HCT116 (cell line): ENCODE data around the gene SLC15A3. TPM values are rescaled to one million over a fixed set of nuclear protein-coding genes. Genes with fewer than 3 reads are reported as not detected.

Source experiments
- ATAC-seq: fragments of 200-7000 bp; cut with Tn5 transposase; 2 replicates; pipeline ENCODE4 v1.9.1; 2020; ENCODE audit warnings: mild to moderate bottlenecking, moderate library complexity
- BruUV-seq: library from RNA; stranded (reverse); fragments of 400-500 nt; replicated peaks from 2 replicates; lab custom pipeline; 2021; lab: Mats Ljungman, UMichigan
- CTCF ChIA-PET: fragments of 300-600 bp; sonication (Branson Sonifier 250); formaldehyde crosslinking; loops from one replicate; lab custom pipeline; 2021; ENCODE audit warnings: antibody characterized with exemption; lab: Charles Lee
- POLR2A ChIA-PET: fragments of 300-600, 350-600 bp; sonication (Branson Sonifier 250); formaldehyde crosslinking; loops from one replicate; lab custom pipeline; 2021; ENCODE audit warnings: antibody characterized with exemption; lab: Charles Lee
- RAD21 ChIA-PET, 2 experiments: fragments of 300-600 bp; sonication (Branson Sonifier 250); formaldehyde crosslinking; loops; one replicate each; lab custom pipeline; 2023; ENCODE audit warnings: low total read pairs in 2 of 2; ENCODE audit not compliant: uncharacterized antibody in 2 of 2, unreplicated experiment in 2 of 2, low non-redundant PET in 1 of 2; lab: Charles Lee
- DNase-seq: peaks from one replicate; pipeline ENCODE4 v3.0.0-alpha.2; 2010; ENCODE audit warnings: low read depth, low spot score
- H2AFZ ChIP-seq: fragments of 200-600 bp; shearing (Covaris generic), sonication (generic); 2 replicates; pipeline ENCODE4 v1.6.1; 2017; ENCODE audit warnings: low read depth, mixed run types, mixed read lengths, antibody characterized with exemption, low read length; ENCODE audit not compliant: poor library complexity, severe bottlenecking
- H3K27ac ChIP-seq: 2 replicates; pipeline ENCODE4 v1.5.1; 2012; ENCODE audit warnings: low read depth, low read length
- H3K27me3 ChIP-seq: fragments of 200-600 bp; sonication (generic); 2 replicates; pipeline ENCODE4 v1.6.1; 2016; ENCODE audit warnings: mixed run types, low read length, mixed read lengths; ENCODE audit not compliant: insufficient read depth
- H3K36me3 ChIP-seq, 2 experiments: fragments of 200-500 bp in 1 of 2; fragments of 200-600 bp in 1 of 2; sonication (Bioruptor generic) in 1 of 2; sonication (generic) in 1 of 2; 2 replicates each; pipeline versions ENCODE4 v1.5.1 to v1.6.1; 2014 to 2016; ENCODE audit warnings: low read length in 2 of 2, inconsistent platforms in 1 of 2, mixed read lengths in 1 of 2, mixed run types in 1 of 2; ENCODE audit not compliant: insufficient read depth in 2 of 2, control insufficient read depth in 1 of 2
- H3K4me1 ChIP-seq, 2 experiments: fragments of 200-600 bp in 1 of 2; sonication (generic) in 1 of 2; 2 replicates each; pipeline versions ENCODE4 v1.5.1 to v1.6.1; 2012 to 2017; ENCODE audit warnings: low read length in 2 of 2, inconsistent platforms in 1 of 2, mild to moderate bottlenecking in 1 of 2, mixed read lengths in 1 of 2, mixed run types in 1 of 2, moderate library complexity in 1 of 2; ENCODE audit not compliant: insufficient read depth in 2 of 2, control insufficient read depth in 1 of 2
- H3K4me2 ChIP-seq: fragments of 200-600 bp; sonication (generic); 2 replicates; pipeline ENCODE4 v1.6.1; 2017; ENCODE audit warnings: mixed run types, low read length, mixed read lengths
- H3K4me3 ChIP-seq, 2 experiments: fragments of 200-600 bp in 1 of 2; sonication (generic) in 1 of 2; replicated peaks in 1 of 2; 2 replicates each; pipeline ENCODE4 v1.5.1; 2011 to 2016; ENCODE audit warnings: low read length in 2 of 2, control low read depth in 1 of 2, low read depth in 1 of 2, mild to moderate bottlenecking in 1 of 2, mixed read lengths in 1 of 2, mixed run types in 1 of 2
- H3K79me2 ChIP-seq: fragments of 200-600 bp; sonication (generic); 2 replicates; pipeline ENCODE4 v1.6.1; 2017; ENCODE audit warnings: mild to moderate bottlenecking, mixed run types, low read length, moderate library complexity, mixed read lengths; ENCODE audit not compliant: insufficient read depth
- H3K9ac ChIP-seq: fragments of 200-600 bp; sonication (generic); 2 replicates; pipeline ENCODE4 v1.6.1; 2016; ENCODE audit warnings: low read length, mixed read lengths
- H3K9me2 ChIP-seq: fragments of 200-600 bp; sonication (generic), shearing (Covaris generic); 2 replicates; pipeline ENCODE4 v1.6.1; 2017; ENCODE audit warnings: mixed run types, mild to moderate bottlenecking, moderate library complexity; ENCODE audit not compliant: insufficient read depth
- H3K9me3 ChIP-seq, 2 experiments: fragments of 200-500 bp in 1 of 2; fragments of 200-600 bp in 1 of 2; sonication (Bioruptor generic) in 1 of 2; sonication (generic) in 1 of 2; 2 replicates each; pipeline ENCODE4 v1.6.1; 2014 to 2017; ENCODE audit warnings: low read length in 2 of 2, mixed read lengths in 2 of 2, inconsistent platforms in 1 of 2, low read depth in 1 of 2, mild to moderate bottlenecking in 1 of 2, mixed run types in 1 of 2, moderate library complexity in 1 of 2; ENCODE audit not compliant: control insufficient read depth in 1 of 2, insufficient read depth in 1 of 2
- H4K20me1 ChIP-seq: fragments of 200-600 bp; sonication (generic), shearing (Covaris generic); 2 replicates; pipeline ENCODE4 v1.6.1; 2017; ENCODE audit warnings: mixed run types, mild to moderate bottlenecking, moderate library complexity; ENCODE audit not compliant: insufficient read depth
- CBX3 ChIP-seq: IDR thresholded peaks from 2 replicates; pipeline ENCODE4 v1.6.1; 2012; ENCODE audit warnings: low read depth
- EGR1 ChIP-seq: IDR thresholded peaks from 2 replicates; pipeline ENCODE4 v1.6.1; 2012; ENCODE audit warnings: low read depth
- EZH2phosphoT487 ChIP-seq: fragments of 200-600 bp; IDR thresholded peaks from 2 replicates; pipeline ENCODE4 v1.6.1; 2018; ENCODE audit warnings: antibody characterized with exemption, borderline replicate concordance
- FOSL1 ChIP-seq: IDR thresholded peaks from 2 replicates; pipeline ENCODE4 v1.6.1; 2012; ENCODE audit warnings: low read depth
- JUND ChIP-seq: IDR thresholded peaks from 2 replicates; pipeline ENCODE4 v1.6.1; 2012
- POLR2A ChIP-seq: IDR thresholded peaks from 2 replicates; pipeline ENCODE4 v1.7.0; 2011; ENCODE audit warnings: borderline replicate concordance; ENCODE audit not compliant: insufficient read depth, insufficient read length; ENCODE audit errors: extremely low read depth
- SIN3A ChIP-seq: IDR thresholded peaks from 2 replicates; pipeline ENCODE4 v1.6.1; 2012; ENCODE audit warnings: low read depth
- SRF ChIP-seq: IDR thresholded peaks from 2 replicates; pipeline ENCODE4 v1.6.1; 2012; ENCODE audit warnings: low read depth
- YY1 ChIP-seq: IDR thresholded peaks from 2 replicates; pipeline ENCODE4 v1.6.1; 2011; ENCODE audit warnings: low read length, low read depth, moderate library complexity, mild to moderate bottlenecking; ENCODE audit not compliant: insufficient replicate concordance; ENCODE audit errors: extremely low read depth
- intact Hi-C: fragments of 100-400 bp; cut with micrococcal nuclease; formaldehyde crosslinking; loops from 2 replicates; pipeline ENCODE4 v1.10.0; 2022
- total RNA-seq: library from RNA; stranded (reverse); gene quantifications from one replicate; pipeline ENCODE4 v1.2.1, GENCODE V29; 2021; ENCODE audit not compliant: unreplicated experiment
- TF ChIP-seq, protein P1 (sequence below): IDR thresholded peaks from 2 replicates; pipeline ENCODE4 v1.6.1; 2012
- TF ChIP-seq, protein P2 (sequence below): IDR thresholded peaks from 2 replicates; pipeline ENCODE4 v1.6.1; 2012; ENCODE audit warnings: low read depth

The SLC15A3 gene
- total RNA-seq, 1 experiment from 2014 or later, result not detected

DNA sequence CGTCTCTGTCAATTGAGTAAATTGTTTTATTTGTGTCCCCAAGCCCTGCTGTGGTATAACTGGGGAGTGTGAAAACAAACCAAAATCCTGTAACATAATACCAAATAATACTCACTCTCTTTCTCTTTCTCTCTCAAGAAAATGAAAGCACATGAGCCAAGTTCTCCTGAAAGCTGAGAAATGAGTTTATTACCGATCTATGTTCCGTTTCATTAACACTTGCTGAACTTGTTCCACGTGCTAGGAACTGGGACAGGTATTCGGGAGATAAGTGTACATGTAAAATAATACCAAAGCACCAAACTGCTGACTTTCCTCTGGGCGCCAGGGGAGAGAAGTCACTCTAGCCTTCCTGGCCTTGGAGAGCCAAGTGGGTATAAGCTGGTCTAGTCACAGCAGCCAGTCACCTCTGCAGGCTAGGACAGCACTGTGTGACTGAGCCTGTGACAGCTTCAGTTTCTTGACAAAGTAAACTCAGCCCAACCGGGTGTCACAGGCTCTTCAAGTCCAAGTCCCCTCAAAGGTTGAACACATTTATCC, 42.6 kb upstream of the SLC15A3 start:
- ATAC-seq (no peak), DNase-seq (no peak)
- CTCF ChIA-PET, result no interaction called here
- no TSS peak for BruUV-seq
- Histone ChIP-seq H3K36me3 (no peaks in the 10 kb centered on the region), H3K4me3 (no peak overlapping the region), H3K9ac (no peak overlapping the region), H2AFZ (no peak overlapping the region), H3K27ac (no peak overlapping the region), H3K9me3 (no peaks in the 10 kb centered on the region), H3K27me3 (peaks cover 8% of the 10 kb centered on the region), H3K79me2 (no peaks in the 10 kb centered on the region), H3K4me1 (peaks cover 3 to 11% of the 10 kb centered on the region in 2 experiments; a peak in 2 of 4 replicates), H3K9me2 (no peaks in the 10 kb centered on the region), H4K20me1 (no peaks in the 10 kb centered on the region), H3K4me2 (no peak overlapping the region)
- intact Hi-C loops, result no loop called here
- POLR2A ChIA-PET, result no interaction called here
- TF ChIP-seq EGR1, result no peak
- no peak for TF ChIP-seq FOSL1
- no peak for TF ChIP-seq POLR2A
- TF ChIP-seq SRF, result no peak
- TF ChIP-seq EZH2phosphoT487, result no peak
- no peak for TF ChIP-seq JUND
- TF ChIP-seq, protein P1, sequence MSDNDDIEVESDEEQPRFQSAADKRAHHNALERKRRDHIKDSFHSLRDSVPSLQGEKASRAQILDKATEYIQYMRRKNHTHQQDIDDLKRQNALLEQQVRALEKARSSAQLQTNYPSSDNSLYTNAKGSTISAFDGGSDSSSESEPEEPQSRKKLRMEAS, result no peak
- no peak for TF ChIP-seq SIN3A
- no peak for TF ChIP-seq CBX3
- no peak for TF ChIP-seq YY1
- TF ChIP-seq, protein P2, sequence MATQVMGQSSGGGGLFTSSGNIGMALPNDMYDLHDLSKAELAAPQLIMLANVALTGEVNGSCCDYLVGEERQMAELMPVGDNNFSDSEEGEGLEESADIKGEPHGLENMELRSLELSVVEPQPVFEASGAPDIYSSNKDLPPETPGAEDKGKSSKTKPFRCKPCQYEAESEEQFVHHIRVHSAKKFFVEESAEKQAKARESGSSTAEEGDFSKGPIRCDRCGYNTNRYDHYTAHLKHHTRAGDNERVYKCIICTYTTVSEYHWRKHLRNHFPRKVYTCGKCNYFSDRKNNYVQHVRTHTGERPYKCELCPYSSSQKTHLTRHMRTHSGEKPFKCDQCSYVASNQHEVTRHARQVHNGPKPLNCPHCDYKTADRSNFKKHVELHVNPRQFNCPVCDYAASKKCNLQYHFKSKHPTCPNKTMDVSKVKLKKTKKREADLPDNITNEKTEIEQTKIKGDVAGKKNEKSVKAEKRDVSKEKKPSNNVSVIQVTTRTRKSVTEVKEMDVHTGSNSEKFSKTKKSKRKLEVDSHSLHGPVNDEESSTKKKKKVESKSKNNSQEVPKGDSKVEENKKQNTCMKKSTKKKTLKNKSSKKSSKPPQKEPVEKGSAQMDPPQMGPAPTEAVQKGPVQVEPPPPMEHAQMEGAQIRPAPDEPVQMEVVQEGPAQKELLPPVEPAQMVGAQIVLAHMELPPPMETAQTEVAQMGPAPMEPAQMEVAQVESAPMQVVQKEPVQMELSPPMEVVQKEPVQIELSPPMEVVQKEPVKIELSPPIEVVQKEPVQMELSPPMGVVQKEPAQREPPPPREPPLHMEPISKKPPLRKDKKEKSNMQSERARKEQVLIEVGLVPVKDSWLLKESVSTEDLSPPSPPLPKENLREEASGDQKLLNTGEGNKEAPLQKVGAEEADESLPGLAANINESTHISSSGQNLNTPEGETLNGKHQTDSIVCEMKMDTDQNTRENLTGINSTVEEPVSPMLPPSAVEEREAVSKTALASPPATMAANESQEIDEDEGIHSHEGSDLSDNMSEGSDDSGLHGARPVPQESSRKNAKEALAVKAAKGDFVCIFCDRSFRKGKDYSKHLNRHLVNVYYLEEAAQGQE, result no peak
- RAD21 ChIA-PET, result no interaction called here
